ENCODE data around the gene TRIM52. TPM values are rescaled to one million over a fixed set of nuclear protein-coding genes. Genes with fewer than 3 reads are reported as not detected.
A peak's percentile ranks its signal among the peaks of the same experiment; 100 is the strongest.

The TRIM52 gene
- total RNA-seq, 1 experiment from 2014 or later = 7.6 TPM

GRCh38 chr5:181243564-181244343, 17.2 kb downstream of the TRIM52 start, which contains the start of gene RACK1:
RACK1 (minus strand) TSS chr5:181243906; CDS start chr5:181243800, 106 bp downstream.
- Histone ChIP-seq H3K9me2 (ENCODE audit: insufficient read depth) (no peaks in the 10 kb centered on the region), H4K20me1 (ENCODE audit: insufficient read depth) (peaks cover 22% of the 10 kb centered on the region; the same call in 1 of the 2 replicates), H3K27me3 (ENCODE audit: insufficient read depth, low read length) (no peaks in the 10 kb centered on the region), H3K27ac (ENCODE audit: low read depth, low read length) (peak within 1 kb of the TSS; percentile 96), H3K79me2 (ENCODE audit: insufficient read depth, low read length) (peaks cover 90% of the 10 kb centered on the region), H3K4me3 (replicated peaks in 1 of 2; ENCODE audit: low read depth in 1 of 2, low read length in 2 of 2) (peak within 1 kb of the TSS; percentile 88 to 92), H3K9ac (ENCODE audit: low read length) (peak within 1 kb of the TSS; percentile 93), H3K36me3 (ENCODE audit: control insufficient read depth in 1 of 2, insufficient read depth in 2 of 2, low read length in 2 of 2) (peaks cover 25 to 51% of the 10 kb centered on the region in 2 experiments), H3K4me1 (ENCODE audit: control insufficient read depth in 1 of 2, insufficient read depth in 2 of 2, low read length in 2 of 2) (peaks cover 24 to 46% of the 10 kb centered on the region in 2 experiments), H3K9me3 (ENCODE audit: control insufficient read depth in 1 of 2, insufficient read depth in 1 of 2, low read depth in 1 of 2, low read length in 2 of 2) (no peaks in the 10 kb centered on the region), H3K4me2 (ENCODE audit: low read length) (peak within 1 kb of the TSS; percentile 98), H2AFZ (ENCODE audit: low read depth, low read length, poor library complexity, severe bottlenecking) (no peak within 1 kb of the TSS)
- intact Hi-C loops (cut with micrococcal nuclease) = loop anchor here (1.0 kb wide), 1 partner anchor 20 kb away; the partner anchor contains the start of gene TRIM41
- RAD21 ChIA-PET (ENCODE audit: low non-redundant PET in 1 of 2, low total read pairs in 2 of 2, uncharacterized antibody in 2 of 2, unreplicated experiment in 2 of 2) = interaction anchor here in 1 of 2 experiments (0.6 kb wide), 1 partner anchor 1541 kb away, joined by 4 read pairs; no protein-coding TSS in a partner anchor
- peak; percentile 66 for ATAC-seq
- TF ChIP-seq SP1 (IDR thresholded peaks at IDR 0.05; ENCODE audit: low read depth) = no peak
- TF ChIP-seq TCF7L2 (IDR thresholded peaks at IDR 0.05; ENCODE audit: borderline replicate concordance, extremely low read depth, insufficient read depth, insufficient read length) = peak; percentile 64
- peak; percentile 96 for TF ChIP-seq POLR2AphosphoS5 (IDR thresholded peaks at IDR 0.05; ENCODE audit: low read depth, low read length)
- TF ChIP-seq EZH2 (IDR thresholded peaks at IDR 0.05) = no peak
- TF ChIP-seq ZFX (IDR thresholded peaks at IDR 0.05) = peak; percentile 87
- TF ChIP-seq CEBPB (IDR thresholded peaks at IDR 0.05; ENCODE audit: low read depth) = no peak
- peak; percentile 77 for TF ChIP-seq POLR2A (IDR thresholded peaks at IDR 0.05; ENCODE audit: borderline replicate concordance, extremely low read depth, insufficient read depth, insufficient read length)
- no peak for TF ChIP-seq ELF1 (IDR thresholded peaks at IDR 0.05; ENCODE audit: borderline replicate concordance, low read depth)
- peak; percentile 99 for TF ChIP-seq YY1 (IDR thresholded peaks at IDR 0.05; ENCODE audit: extremely low read depth, insufficient replicate concordance, low read depth, low read length)
- POLR2A ChIA-PET = interaction anchor here (0.7 to 3.6 kb wide), 10 partner anchors 9 to 54 kb away, joined by 3 to 19 read pairs (median 4); partner anchors contain the start of genes TRIM41 and TRIM52
- DNase-seq (ENCODE audit: low read depth, low spot score) = peak; percentile 81
- no TSS peak for BruUV-seq (replicated peaks)
- CTCF ChIA-PET = interaction anchor here (0.8 to 1.8 kb wide), 2 partner anchors 17 to 52 kb away, joined by 3 to 4 read pairs; partner anchors contain the start of gene TRIM52
